Measurements from ENCODE around the gene HOXB1.

- TF ChIP-seq, protein P1, sequence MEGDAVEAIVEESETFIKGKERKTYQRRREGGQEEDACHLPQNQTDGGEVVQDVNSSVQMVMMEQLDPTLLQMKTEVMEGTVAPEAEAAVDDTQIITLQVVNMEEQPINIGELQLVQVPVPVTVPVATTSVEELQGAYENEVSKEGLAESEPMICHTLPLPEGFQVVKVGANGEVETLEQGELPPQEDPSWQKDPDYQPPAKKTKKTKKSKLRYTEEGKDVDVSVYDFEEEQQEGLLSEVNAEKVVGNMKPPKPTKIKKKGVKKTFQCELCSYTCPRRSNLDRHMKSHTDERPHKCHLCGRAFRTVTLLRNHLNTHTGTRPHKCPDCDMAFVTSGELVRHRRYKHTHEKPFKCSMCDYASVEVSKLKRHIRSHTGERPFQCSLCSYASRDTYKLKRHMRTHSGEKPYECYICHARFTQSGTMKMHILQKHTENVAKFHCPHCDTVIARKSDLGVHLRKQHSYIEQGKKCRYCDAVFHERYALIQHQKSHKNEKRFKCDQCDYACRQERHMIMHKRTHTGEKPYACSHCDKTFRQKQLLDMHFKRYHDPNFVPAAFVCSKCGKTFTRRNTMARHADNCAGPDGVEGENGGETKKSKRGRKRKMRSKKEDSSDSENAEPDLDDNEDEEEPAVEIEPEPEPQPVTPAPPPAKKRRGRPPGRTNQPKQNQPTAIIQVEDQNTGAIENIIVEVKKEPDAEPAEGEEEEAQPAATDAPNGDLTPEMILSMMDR (IDR thresholded peaks at IDR 0.05), result no peak
- TF ChIP-seq SIN3A (IDR thresholded peaks at IDR 0.05; ENCODE audit: borderline replicate concordance, insufficient read depth, low read depth, low read length), result no peak; the same call in 1 of the 2 replicates
- no peak for TF ChIP-seq REST (IDR thresholded peaks at IDR 0.05; ENCODE audit: insufficient read depth in 1 of 2, low read depth in 2 of 2, low read length in 1 of 2)
Measured at GRCh38 chr17:48578616-48579470, 48.0 kb upstream of the HOXB1 start.
